ENCODE data around the gene GNA15.
A peak's percentile ranks its signal among the peaks of the same experiment; 100 is the strongest.
"Not testable (repeated sequence)": the region's sequence is repeated elsewhere in the genome, so short reads cannot be mapped to it uniquely, and the experiment has no call there.

Gene GNA15

DNA sequence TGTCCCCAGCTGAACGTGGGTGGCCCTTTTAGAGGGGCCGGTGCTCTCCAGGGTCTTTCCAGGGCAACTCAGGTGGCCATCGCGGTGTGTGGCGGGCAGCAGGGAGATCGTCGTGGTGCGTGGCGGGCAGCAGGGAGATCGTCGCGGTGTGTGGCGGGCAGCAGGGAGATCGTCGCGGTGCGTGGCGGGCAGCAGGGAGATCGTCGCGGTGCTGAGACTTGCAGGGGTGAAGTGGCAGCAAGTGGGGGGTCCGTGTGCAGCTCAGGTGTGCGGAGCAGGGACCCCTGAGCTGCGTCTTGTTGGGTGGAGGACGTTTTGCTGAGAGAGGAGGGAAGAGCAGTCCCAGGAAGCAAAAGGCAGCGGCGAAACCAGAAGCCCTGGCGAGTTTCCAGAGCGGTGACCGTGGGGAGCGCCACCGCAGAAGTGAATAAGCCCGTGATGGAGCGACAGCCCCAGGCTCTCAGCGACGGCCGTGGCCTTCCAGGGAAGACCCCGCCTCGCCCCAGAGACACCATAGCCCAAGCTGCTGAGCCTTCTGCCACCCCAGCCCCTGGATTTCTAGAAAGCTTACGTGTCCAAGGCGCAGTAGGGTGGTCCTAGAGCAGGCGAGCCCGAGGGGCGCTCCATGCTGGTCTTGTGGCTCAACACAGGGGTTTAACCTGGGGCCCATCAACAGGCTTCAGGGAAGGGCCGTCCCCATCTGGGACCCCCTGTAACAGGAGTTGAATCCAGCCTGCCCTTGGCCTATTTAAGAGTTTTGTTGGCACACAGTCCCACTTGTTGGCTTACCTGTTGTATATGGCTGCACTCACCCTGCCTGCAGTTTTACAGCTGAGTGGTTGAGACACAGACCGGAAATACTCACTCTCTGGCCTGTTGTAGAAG is 55.3 kb downstream of the GNA15 start:
- peaks cover 5% of the 10 kb centered on the region for H3K4me1 ChIP-seq (ENCODE audit: control insufficient read depth, insufficient read depth, low read length)
- ChIA-PET POLR2A (no interaction called here), CTCF (interaction anchor here (0.6 kb wide), 1 partner anchor 229 kb away, joined by 3 read pairs; no protein-coding TSS in a partner anchor)
- peaks cover 0 to 54% of the 10 kb centered on the region in 2 experiments; a peak in 2 of 3 replicates for H3K36me3 ChIP-seq (ENCODE audit: control insufficient read depth in 2 of 2, insufficient read depth in 1 of 2, low read length in 2 of 2)
- TF ChIP-seq OSR2 (tag by site-specific recombination; IDR thresholded peaks at IDR 0.05): 0 out of 2 replicates have a peak, but pooled peaks have one; percentile 40
- TF ChIP-seq KLF10 (tag by site-specific recombination; IDR thresholded peaks at IDR 0.05): no peak
- peak; percentile 97 for TF ChIP-seq SCRT2 (tag by site-specific recombination; IDR thresholded peaks at IDR 0.05)
- 0 out of 2 replicates have a peak, but pooled peaks have one; percentile 47 for TF ChIP-seq SCRT1 (tag by site-specific recombination; IDR thresholded peaks at IDR 0.05; ENCODE audit: borderline replicate concordance)
- no peaks in the 10 kb centered on the region for H3K9me3 ChIP-seq (ENCODE audit: control insufficient read depth, insufficient read depth, low read depth, low read length)
- no peak overlapping the region for H3K4me3 ChIP-seq (ENCODE audit: low read depth, low read length)
- H3K27ac ChIP-seq (ENCODE audit: extremely low read depth, low read depth, low read length): no peak overlapping the region

DNA sequence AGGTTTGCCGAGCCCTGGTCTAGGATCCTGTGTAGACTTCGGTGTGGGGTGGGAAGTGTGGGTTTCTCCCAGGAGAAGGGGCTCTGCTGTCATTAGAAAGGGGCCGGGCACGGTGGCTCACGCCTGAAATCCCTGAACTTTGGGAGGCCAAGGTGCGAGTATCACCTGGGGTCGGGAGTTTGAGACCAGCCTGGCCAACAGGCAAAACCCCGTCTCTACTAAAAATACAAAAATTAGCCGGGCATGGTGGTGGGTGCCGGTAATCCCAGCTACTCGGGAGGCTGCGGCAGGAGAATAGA is 55.9 kb downstream of the GNA15 start:
- H3K4me3 ChIP-seq (ENCODE audit: low read depth, low read length); H3K9me3 ChIP-seq (ENCODE audit: control insufficient read depth, insufficient read depth, low read depth, low read length); H3K4me1 ChIP-seq (ENCODE audit: control insufficient read depth, insufficient read depth, low read length); POLR2A ChIA-PET; CTCF ChIA-PET; H3K27ac ChIP-seq (ENCODE audit: extremely low read depth, low read depth, low read length): not testable (repeated sequence)
- peak; percentile 7; the same call in 1 of the 2 replicates for TF ChIP-seq SCRT2 (tag by site-specific recombination; IDR thresholded peaks at IDR 0.05)
- peaks cover 0 to 60% of the 10 kb centered on the region in 2 experiments; a peak in 2 of 3 replicates for H3K36me3 ChIP-seq (ENCODE audit: control insufficient read depth in 2 of 2, insufficient read depth in 1 of 2, low read length in 2 of 2)

DNA sequence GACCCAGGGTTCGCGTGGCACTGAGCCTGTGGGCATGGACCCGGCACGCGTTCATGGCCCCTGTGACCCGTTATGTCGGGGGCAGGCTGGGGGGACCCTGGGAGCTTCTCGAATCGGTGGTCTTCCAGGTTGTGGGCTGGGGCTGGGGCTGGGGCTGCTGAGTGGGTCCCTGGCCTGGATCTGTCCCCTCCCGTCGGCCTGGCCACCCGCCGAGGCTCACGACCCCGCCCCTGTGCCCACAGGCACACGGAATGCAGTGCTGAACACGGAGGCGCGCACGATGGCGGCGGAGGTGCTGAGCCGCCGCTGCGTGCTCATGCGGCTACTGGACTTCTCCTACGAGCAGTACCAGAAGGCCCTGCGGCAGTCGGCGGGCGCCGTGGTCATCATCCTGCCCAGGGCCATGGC is 56.4 kb downstream of the GNA15 start:
- Histone ChIP-seq H3K36me3 (ENCODE audit: control insufficient read depth in 2 of 2, insufficient read depth in 1 of 2, low read length in 2 of 2) (peaks cover 0 to 65% of the 10 kb centered on the region in 2 experiments; a peak in 2 of 3 replicates), H3K9me3 (ENCODE audit: control insufficient read depth, insufficient read depth, low read depth, low read length) (no peaks in the 10 kb centered on the region), H3K27ac (ENCODE audit: extremely low read depth, low read depth, low read length) (no peak overlapping the region), H3K4me1 (ENCODE audit: control insufficient read depth, insufficient read depth, low read length) (peaks cover under 1% of the 10 kb centered on the region), H3K4me3 (ENCODE audit: low read depth, low read length) (no peak overlapping the region)
- ChIA-PET CTCF (no interaction called here), POLR2A (no interaction called here)
- TF ChIP-seq, protein P1, sequence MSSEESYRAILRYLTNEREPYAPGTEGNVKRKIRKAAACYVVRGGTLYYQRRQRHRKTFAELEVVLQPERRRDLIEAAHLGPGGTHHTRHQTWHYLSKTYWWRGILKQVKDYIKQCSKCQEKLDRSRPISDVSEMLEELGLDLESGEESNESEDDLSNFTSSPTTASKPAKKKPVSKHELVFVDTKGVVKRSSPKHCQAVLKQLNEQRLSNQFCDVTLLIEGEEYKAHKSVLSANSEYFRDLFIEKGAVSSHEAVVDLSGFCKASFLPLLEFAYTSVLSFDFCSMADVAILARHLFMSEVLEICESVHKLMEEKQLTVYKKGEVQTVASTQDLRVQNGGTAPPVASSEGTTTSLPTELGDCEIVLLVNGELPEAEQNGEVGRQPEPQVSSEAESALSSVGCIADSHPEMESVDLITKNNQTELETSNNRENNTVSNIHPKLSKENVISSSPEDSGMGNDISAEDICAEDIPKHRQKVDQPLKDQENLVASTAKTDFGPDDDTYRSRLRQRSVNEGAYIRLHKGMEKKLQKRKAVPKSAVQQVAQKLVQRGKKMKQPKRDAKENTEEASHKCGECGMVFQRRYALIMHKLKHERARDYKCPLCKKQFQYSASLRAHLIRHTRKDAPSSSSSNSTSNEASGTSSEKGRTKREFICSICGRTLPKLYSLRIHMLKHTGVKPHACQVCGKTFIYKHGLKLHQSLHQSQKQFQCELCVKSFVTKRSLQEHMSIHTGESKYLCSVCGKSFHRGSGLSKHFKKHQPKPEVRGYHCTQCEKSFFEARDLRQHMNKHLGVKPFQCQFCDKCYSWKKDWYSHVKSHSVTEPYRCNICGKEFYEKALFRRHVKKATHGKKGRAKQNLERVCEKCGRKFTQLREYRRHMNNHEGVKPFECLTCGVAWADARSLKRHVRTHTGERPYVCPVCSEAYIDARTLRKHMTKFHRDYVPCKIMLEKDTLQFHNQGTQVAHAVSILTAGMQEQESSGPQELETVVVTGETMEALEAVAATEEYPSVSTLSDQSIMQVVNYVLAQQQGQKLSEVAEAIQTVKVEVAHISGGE (tag by site-specific recombination; conservative IDR thresholded peaks at IDR 0.05; ENCODE audit: low read depth): no peak
- TF ChIP-seq ZNF768 (tag by site-specific recombination; IDR thresholded peaks at IDR 0.05) (no peak), ZNF426 (tag by site-specific recombination; IDR thresholded peaks at IDR 0.05) (no peak), FEZF1 (tag by site-specific recombination; IDR thresholded peaks at IDR 0.05) (no peak), ZNF610 (tag by site-specific recombination; IDR thresholded peaks at IDR 0.05; ENCODE audit: borderline replicate concordance) (no peak)
- TF ChIP-seq, protein P2, sequence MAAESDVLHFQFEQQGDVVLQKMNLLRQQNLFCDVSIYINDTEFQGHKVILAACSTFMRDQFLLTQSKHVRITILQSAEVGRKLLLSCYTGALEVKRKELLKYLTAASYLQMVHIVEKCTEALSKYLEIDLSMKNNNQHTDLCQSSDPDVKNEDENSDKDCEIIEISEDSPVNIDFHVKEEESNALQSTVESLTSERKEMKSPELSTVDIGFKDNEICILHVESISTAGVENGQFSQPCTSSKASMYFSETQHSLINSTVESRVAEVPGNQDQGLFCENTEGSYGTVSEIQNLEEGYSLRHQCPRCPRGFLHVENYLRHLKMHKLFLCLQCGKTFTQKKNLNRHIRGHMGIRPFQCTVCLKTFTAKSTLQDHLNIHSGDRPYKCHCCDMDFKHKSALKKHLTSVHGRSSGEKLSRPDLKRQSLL (tag by site-specific recombination; IDR thresholded peaks at IDR 0.05): no peak
- TF ChIP-seq, protein P3, sequence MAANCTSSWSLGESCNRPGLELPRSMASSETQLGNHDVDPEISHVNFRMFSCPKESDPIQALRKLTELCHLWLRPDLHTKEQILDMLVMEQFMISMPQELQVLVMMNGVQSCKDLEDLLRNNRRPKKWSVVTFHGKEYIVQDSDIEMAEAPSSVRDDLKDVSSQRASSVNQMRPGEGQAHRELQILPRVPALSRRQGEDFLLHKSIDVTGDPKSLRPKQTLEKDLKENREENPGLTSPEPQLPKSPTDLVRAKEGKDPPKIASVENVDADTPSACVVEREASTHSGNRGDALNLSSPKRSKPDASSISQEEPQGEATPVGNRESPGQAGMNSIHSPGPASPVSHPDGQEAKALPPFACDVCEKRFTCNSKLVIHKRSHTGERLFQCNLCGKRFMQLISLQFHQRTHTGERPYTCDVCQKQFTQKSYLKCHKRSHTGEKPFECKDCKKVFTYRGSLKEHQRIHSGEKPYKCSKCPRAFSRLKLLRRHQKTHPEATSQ (tag by site-specific recombination; IDR thresholded peaks at IDR 0.05): no peak
